ENCODE measurements around the gene MAPK8IP1. TPM values are rescaled to one million over a fixed set of nuclear protein-coding genes. Genes with fewer than 3 reads are reported as not detected.

The MAPK8IP1 gene
- total and polyA plus RNA-seq, 4 donors, result 4.7 to 15.4 (median 5.7) TPM

DNA sequence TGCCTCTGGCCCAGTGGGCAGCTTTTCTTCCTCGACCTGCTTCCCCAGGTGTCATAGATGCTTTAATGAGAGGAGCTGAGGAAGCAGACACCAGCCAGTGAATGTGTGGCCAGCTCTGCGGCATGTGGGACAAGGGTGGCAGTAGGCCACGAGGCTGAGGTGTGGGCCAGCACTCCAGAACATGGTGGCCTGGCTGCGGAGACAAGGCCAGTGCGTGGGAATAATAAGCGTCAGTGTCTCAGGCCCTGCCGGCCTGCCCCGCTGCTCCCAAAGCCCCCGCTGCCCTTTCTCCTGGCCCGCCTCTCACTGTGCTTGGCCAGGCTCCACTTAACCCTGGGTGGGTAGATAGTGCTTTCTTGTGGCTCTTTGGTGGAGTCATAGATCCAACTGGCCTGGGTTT, 2.1 kb downstream of the MAPK8IP1 start:
- Histone ChIP-seq H3K9me3 (ENCODE audit: control insufficient read depth in 4 of 4, insufficient read depth in 3 of 4, low read length in 3 of 4) (no peaks in the 10 kb centered on the region), H3K4me3 (no peak overlapping the region), H3K27me3 (ENCODE audit: control insufficient read depth in 3 of 3, insufficient read depth in 3 of 3, low read length in 2 of 3) (peaks cover 0 to 11% (median 3%) of the 10 kb centered on the region in 3 donors), H3K4me1 (ENCODE audit: control insufficient read depth in 5 of 5, insufficient read depth in 5 of 5, low read length in 5 of 5) (peaks cover 0 to 7% (median 0%) of the 10 kb centered on the region in 5 donors), H3K27ac (ENCODE audit: low read depth in 1 of 2, low read length in 1 of 2) (no peak overlapping the region), H3K9ac (ENCODE audit: insufficient read depth in 1 of 2, low read length in 2 of 2) (no peak overlapping the region), H3K36me3 (ENCODE audit: control insufficient read depth in 4 of 4, insufficient read depth in 4 of 4, low read length in 4 of 4) (peaks cover 0 to 3% (median under 1%) of the 10 kb centered on the region in 4 donors)
- no peak for ATAC-seq (ENCODE audit: insufficient read depth, low FRiP score)
- 93 to 94% methylated on average over 9 to 10 of the region's 10 CpGs for WGBS, 2 donors
- DNase-seq, result no peak
- TF ChIP-seq, protein P1, sequence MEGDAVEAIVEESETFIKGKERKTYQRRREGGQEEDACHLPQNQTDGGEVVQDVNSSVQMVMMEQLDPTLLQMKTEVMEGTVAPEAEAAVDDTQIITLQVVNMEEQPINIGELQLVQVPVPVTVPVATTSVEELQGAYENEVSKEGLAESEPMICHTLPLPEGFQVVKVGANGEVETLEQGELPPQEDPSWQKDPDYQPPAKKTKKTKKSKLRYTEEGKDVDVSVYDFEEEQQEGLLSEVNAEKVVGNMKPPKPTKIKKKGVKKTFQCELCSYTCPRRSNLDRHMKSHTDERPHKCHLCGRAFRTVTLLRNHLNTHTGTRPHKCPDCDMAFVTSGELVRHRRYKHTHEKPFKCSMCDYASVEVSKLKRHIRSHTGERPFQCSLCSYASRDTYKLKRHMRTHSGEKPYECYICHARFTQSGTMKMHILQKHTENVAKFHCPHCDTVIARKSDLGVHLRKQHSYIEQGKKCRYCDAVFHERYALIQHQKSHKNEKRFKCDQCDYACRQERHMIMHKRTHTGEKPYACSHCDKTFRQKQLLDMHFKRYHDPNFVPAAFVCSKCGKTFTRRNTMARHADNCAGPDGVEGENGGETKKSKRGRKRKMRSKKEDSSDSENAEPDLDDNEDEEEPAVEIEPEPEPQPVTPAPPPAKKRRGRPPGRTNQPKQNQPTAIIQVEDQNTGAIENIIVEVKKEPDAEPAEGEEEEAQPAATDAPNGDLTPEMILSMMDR (IDR thresholded peaks at IDR 0.05; ENCODE audit: control extremely low read depth, extremely low read depth), result no peak

DNA sequence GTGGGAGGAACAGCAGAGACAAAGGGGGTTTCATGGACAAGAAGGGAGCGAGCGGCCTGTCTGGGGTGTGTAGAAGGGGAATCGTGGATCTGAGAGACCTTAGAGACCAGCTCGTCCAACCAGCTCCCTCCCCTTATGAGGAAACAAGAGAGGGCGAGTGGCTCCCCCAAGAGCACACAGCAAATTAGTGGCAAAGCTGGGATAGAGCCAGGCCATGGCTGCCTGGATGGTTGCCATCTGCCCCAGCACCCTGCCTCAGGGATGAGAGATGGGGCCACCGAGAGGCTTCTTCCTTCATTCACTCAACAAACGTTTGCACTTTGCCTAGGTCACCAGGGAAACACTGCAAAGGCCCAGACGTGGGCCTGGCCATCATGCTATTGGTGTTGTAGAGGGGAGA, 4.1 kb downstream of the MAPK8IP1 start:
- DNase-seq (no peak), ATAC-seq (ENCODE audit: insufficient read depth, low FRiP score) (no peak)
- Histone ChIP-seq H3K27me3 (ENCODE audit: control insufficient read depth in 3 of 3, insufficient read depth in 3 of 3, low read length in 2 of 3) (peaks cover 0 to 13% (median 3%) of the 10 kb centered on the region in 3 donors), H3K4me1 (ENCODE audit: control insufficient read depth in 5 of 5, insufficient read depth in 5 of 5, low read length in 5 of 5) (peaks cover 0 to 7% (median 0%) of the 10 kb centered on the region in 5 donors), H3K27ac (ENCODE audit: low read depth in 1 of 2, low read length in 1 of 2) (no peak overlapping the region), H3K9ac (ENCODE audit: insufficient read depth in 1 of 2, low read length in 2 of 2) (no peak overlapping the region), H3K4me3 (no peak overlapping the region), H3K36me3 (ENCODE audit: control insufficient read depth in 4 of 4, insufficient read depth in 4 of 4, low read length in 4 of 4) (no peaks in the 10 kb centered on the region), H3K9me3 (ENCODE audit: control insufficient read depth in 4 of 4, insufficient read depth in 3 of 4, low read length in 3 of 4) (no peaks in the 10 kb centered on the region)
- TF ChIP-seq, protein P1 (IDR thresholded peaks at IDR 0.05; ENCODE audit: control extremely low read depth, extremely low read depth), result no peak
- 83 to 87% methylated on average over 8 of the region's 8 CpGs for WGBS, 2 donors

DNA sequence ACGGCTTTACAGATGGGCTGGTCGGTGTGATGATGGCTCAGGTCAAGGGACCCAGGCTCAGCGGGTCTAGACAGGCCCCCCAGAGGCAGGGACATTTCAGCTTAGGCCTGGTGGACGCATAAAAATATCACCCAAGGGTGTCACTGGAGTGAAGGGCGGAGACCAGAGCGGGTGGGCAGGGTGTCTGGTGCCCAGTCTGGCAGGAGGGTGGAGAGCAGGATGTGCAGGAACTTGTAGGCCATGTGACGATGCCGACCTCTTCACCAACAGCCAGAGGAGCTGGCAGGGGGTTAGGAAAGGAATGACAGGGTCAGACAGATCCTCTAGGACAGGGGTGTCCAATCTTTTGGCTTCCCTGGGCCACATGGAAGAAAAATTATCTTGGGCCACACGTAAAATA, 4.5 kb downstream of the MAPK8IP1 start:
- peaks cover 0 to 6% (median 0%) of the 10 kb centered on the region in 5 donors for H3K4me1 ChIP-seq (ENCODE audit: control insufficient read depth in 5 of 5, insufficient read depth in 5 of 5, low read length in 5 of 5)
- ATAC-seq (ENCODE audit: insufficient read depth, low FRiP score), result no peak
- H3K9me3 ChIP-seq (ENCODE audit: control insufficient read depth in 4 of 4, insufficient read depth in 3 of 4, low read length in 3 of 4), result no peaks in the 10 kb centered on the region
- no peak for DNase-seq
- 88 to 93% methylated on average over 9 of the region's 9 CpGs for WGBS, 2 donors
- no peak overlapping the region for H3K9ac ChIP-seq (ENCODE audit: insufficient read depth in 1 of 2, low read length in 2 of 2)
- no peak overlapping the region for H3K27ac ChIP-seq (ENCODE audit: low read depth in 1 of 2, low read length in 1 of 2)
- no peak overlapping the region for H3K4me3 ChIP-seq
- H3K36me3 ChIP-seq (ENCODE audit: control insufficient read depth in 4 of 4, insufficient read depth in 4 of 4, low read length in 4 of 4), result no peaks in the 10 kb centered on the region
- TF ChIP-seq, protein P1 (IDR thresholded peaks at IDR 0.05; ENCODE audit: control extremely low read depth, extremely low read depth), result no peak
- peaks cover 0 to 13% (median 2%) of the 10 kb centered on the region in 3 donors for H3K27me3 ChIP-seq (ENCODE audit: control insufficient read depth in 3 of 3, insufficient read depth in 3 of 3, low read length in 2 of 3)

Data from lung (tissue), 12 donors.